GM12878 (cell line): ENCODE measurements around the gene KIRREL3. TPM values are rescaled to one million over a fixed set of nuclear protein-coding genes. Genes with fewer than 3 reads are reported as not detected.

Experiments
- ATAC-seq: fragments of 200-7000 bp; cut with Tn5 transposase; 3 replicates; pipeline ENCODE4 v1.9.1; 2020; ENCODE audit warnings: mild to moderate bottlenecking, moderate library complexity
- BruUV-seq: library from RNA; stranded (reverse); fragments of 400-500 nt; replicated peaks from 2 replicates; lab custom pipeline; 2021; lab: Mats Ljungman, UMichigan
- CTCF ChIA-PET: fragments of 300-600 bp; sonication (Branson Sonifier 250); formaldehyde crosslinking; extraction: SDS; loops from one replicate; lab custom pipeline; 2021; ENCODE audit warnings: inconsistent platforms; lab: Yijun Ruan, JAX
- POLR2A ChIA-PET: fragments of 350-600 bp; formaldehyde crosslinking; extraction: SDS; loops from one replicate; lab custom pipeline; 2021; ENCODE audit warnings: inconsistent platforms; lab: Charles Lee
- RAD21 ChIA-PET: fragments of 300-600 bp; sonication (Branson Sonifier 250); formaldehyde crosslinking; loops from one replicate; lab custom pipeline; 2023; ENCODE audit warnings: antibody characterized with exemption; ENCODE audit not compliant: unreplicated experiment; lab: Charles Lee
- SMC1A ChIA-PET: fragments of 300-600 bp; sonication (Branson Sonifier 250); formaldehyde crosslinking; loops from one replicate; lab custom pipeline; 2023; ENCODE audit not compliant: unreplicated experiment, uncharacterized antibody; lab: Charles Lee
- DNase-seq: peaks from one replicate; pipeline ENCODE4 v3.0.0-alpha.2; 2011; ENCODE audit warnings: low read depth, low spot score
- FAIRE-seq: peaks from 3 replicates; lab custom pipeline; 2011; peaks lifted over from hg19 to GRCh38; lab: Jason Lieb, UNC
- H2AFZ ChIP-seq: 2 replicates; pipeline ENCODE4 v1.6.0; 2011; ENCODE audit warnings: low read depth, low read length, control low read depth; ENCODE audit not compliant: control insufficient read depth
- H3K27ac ChIP-seq: 2 replicates; pipeline ENCODE4 v1.5.1; 2011; ENCODE audit warnings: control low read depth; ENCODE audit not compliant: control insufficient read depth, insufficient read depth
- H3K27me3 ChIP-seq, 2 experiments: replicated peaks in 1 of 2; 2 replicates each; pipeline versions ENCODE4 v1.6.0 to v1.6.1; 2011; ENCODE audit warnings: low read length in 1 of 2; ENCODE audit not compliant: control insufficient read depth in 2 of 2, insufficient read depth in 2 of 2
- H3K36me3 ChIP-seq, 2 experiments: 2 replicates each; pipeline ENCODE4 v1.5.1; 2011; ENCODE audit warnings: low read length in 1 of 2; ENCODE audit not compliant: control insufficient read depth in 2 of 2, insufficient read depth in 2 of 2
- H3K4me1 ChIP-seq: 2 replicates; pipeline ENCODE4 v1.6.1; 2011; ENCODE audit warnings: mild to moderate bottlenecking, low read length, moderate library complexity, mixed read lengths; ENCODE audit not compliant: control insufficient read depth, insufficient read depth
- H3K4me2 ChIP-seq: 2 replicates; pipeline ENCODE4 v1.6.0; 2011; ENCODE audit warnings: control low read depth; ENCODE audit not compliant: control insufficient read depth, insufficient read depth
- H3K4me3 ChIP-seq: fragments of 200-600 bp; sonication (generic); 2 replicates; pipeline ENCODE4 v1.5.1; 2016
- H3K79me2 ChIP-seq: 2 replicates; pipeline ENCODE4 v1.6.0; 2011; ENCODE audit warnings: low read length; ENCODE audit not compliant: control insufficient read depth, insufficient read depth
- H3K9ac ChIP-seq: 2 replicates; pipeline ENCODE4 v1.8.0; 2011; ENCODE audit warnings: low read length, control low read depth, mixed read lengths; ENCODE audit not compliant: control insufficient read depth, insufficient read depth
- H3K9me3 ChIP-seq: replicated peaks from 3 replicates; pipeline ENCODE4 v1.5.1; 2011; ENCODE audit warnings: mild to moderate bottlenecking, low read length; ENCODE audit not compliant: control insufficient read depth, insufficient read depth
- H4K20me1 ChIP-seq: 2 replicates; pipeline ENCODE4 v1.6.0; 2011; ENCODE audit not compliant: control insufficient read depth, insufficient read depth
- CBX3 ChIP-seq: fragments of 200-600 bp; sonication (generic); IDR thresholded peaks from 2 replicates; pipeline ENCODE4 v1.6.1; 2016; ENCODE audit warnings: low read depth, borderline replicate concordance
- SIX5 ChIP-seq: IDR thresholded peaks from 2 replicates; pipeline ENCODE4 v1.6.1; 2011; ENCODE audit warnings: mild to moderate bottlenecking, low read depth, low read length, moderate library complexity; ENCODE audit not compliant: severe bottlenecking
- SMAD1 ChIP-seq: fragments of 450-650 bp; IDR thresholded peaks from 2 replicates; pipeline ENCODE4 v1.6.1; 2018; ENCODE audit warnings: mild to moderate bottlenecking, low read depth; ENCODE audit not compliant: partially characterized antibody
- SMAD5 ChIP-seq: IDR thresholded peaks from 2 replicates; pipeline ENCODE4 v1.6.1; 2016; ENCODE audit warnings: antibody characterized with exemption, low read depth
- SRF ChIP-seq, 2 experiments: IDR thresholded peaks; 2 replicates each; pipeline ENCODE4 v1.6.1; 2011; ENCODE audit warnings: low read depth in 2 of 2, low read length in 2 of 2, mild to moderate bottlenecking in 1 of 2, moderate library complexity in 1 of 2
- WGBS: methylation state at CpG from one replicate; pipeline ENCODE4 v1.1.6; 2016; ENCODE audit warnings: low lambda C conversion rate; ENCODE audit not compliant: insufficient replicate concordance, insufficient coverage; ENCODE audit errors: missing lambda C conversion rate; 5-methylcytosine and 5-hydroxymethylcytosine counted together
- in situ Hi-C: fragments of 300-500 bp; cut with MboI; formaldehyde crosslinking; loops from 9 replicates; pipeline ENCODE4 v1.14.3; 2018; ENCODE audit warnings: mixed read lengths
- intact Hi-C: fragments of 100-400 bp; cut with micrococcal nuclease; formaldehyde crosslinking; loops from one replicate; pipeline ENCODE4 v1.14.2; 2022; ENCODE audit not compliant: unreplicated experiment
- polyA plus RNA-seq, 11 experiments: library from polyadenylated mRNA; depleted of rRNA in 4 of 11; unstranded in 6 of 11; stranded (reverse) in 5 of 11; fragments of >200 nt; fragmentation: Nextera tagmentation in 4 of 11; fragmentation: Illumina TruSeq in 1 of 11; extraction: Ambion mirVana in 4 of 11; extraction: Trizol in 1 of 11; gene quantifications; 1 replicate in 1 of 11; 2 replicates in 10 of 11; pipeline versions ENCODE4 v1.2.1 to v1.2.3, GENCODE V29; 2011 to 2016; ENCODE audit warnings: inconsistent platforms in 2 of 11, missing spikeins in 2 of 11, low read depth in 1 of 11
- total RNA-seq, 4 experiments: library from RNA; depleted of rRNA in 3 of 4; stranded (reverse); fragments of >200 nt in 3 of 4; fragmentation: Illumina TruSeq in 1 of 4; extraction: Trizol in 1 of 4; gene quantifications; 2 replicates each; pipeline versions ENCODE4 v1.2.1 to v1.2.3, GENCODE V29; 2013 to 2021
- TF ChIP-seq, protein P1 (sequence below): IDR thresholded peaks from 2 replicates; pipeline ENCODE4 v1.6.1; 2012; ENCODE audit warnings: mild to moderate bottlenecking, low read depth, low read length
- TF ChIP-seq, protein P2 (sequence below): IDR thresholded peaks from 2 replicates; pipeline ENCODE4 v1.6.1; 2011; ENCODE audit warnings: mild to moderate bottlenecking, low read depth, low read length, moderate library complexity; ENCODE audit not compliant: insufficient replicate concordance
- TF ChIP-seq, protein P3 (sequence below): fragments of 450-650 bp; formaldehyde crosslinking; IDR thresholded peaks from 2 replicates; pipeline ENCODE4 v1.4.0; 2022; ENCODE audit warnings: mild to moderate bottlenecking, moderate library complexity
- TF ChIP-seq, protein P4 (sequence below): fragments of 450-650 bp; IDR thresholded peaks from 2 replicates; pipeline ENCODE4 v1.6.1; 2017; ENCODE audit warnings: mild to moderate bottlenecking, moderate library complexity

KIRREL3 gene
- total and polyA plus RNA-seq, 10 of the 15 experiments (the other 5 are each of a cell fraction or from before 2014, with no cell fraction given): under 0.01 TPM; not detected in 9

DNA sequence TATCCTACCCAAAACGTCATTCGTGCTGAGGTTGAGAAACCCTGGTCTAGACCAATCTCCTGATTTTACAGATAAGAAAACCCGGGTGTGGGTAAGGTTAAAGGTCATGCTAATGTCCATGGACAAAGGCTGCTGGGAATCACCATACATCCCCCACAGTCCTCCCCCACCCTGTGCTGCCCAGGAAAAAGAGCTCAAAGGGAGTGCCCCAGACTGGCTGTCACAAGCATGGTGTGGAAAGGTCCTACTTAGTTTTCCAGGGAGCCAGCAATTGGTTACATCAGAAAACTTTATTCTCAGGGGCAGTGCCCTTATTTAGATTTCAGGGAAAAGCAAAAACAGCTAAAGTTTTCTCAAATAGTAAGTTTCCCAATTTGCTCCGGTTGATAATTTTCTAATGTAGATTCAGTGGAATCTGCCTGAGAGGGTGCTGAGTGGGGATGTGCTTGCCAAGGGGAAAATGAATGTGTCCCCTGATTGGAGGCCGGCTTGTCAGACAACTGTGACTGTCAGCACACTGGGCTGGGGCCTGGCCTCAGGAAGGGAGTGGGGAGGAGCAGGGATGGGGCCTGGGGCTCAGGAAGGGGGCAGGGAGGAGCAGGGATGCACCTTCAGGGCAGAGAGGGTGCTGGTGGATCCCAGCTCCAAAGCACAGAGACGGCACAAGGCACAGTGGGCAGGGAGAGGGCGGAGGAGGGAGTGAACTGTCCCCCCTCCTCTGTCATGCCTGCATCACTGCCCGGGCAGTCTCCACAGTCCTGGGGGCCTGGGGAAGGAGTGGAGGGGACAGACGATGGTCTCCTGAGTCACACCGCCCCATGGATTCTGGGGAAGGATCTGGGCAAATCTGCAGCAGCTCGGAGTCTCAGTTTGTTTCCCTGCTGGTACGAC lies 263.6 kb downstream of the KIRREL3 start:
- Histone ChIP-seq H4K20me1 (no peaks in the 10 kb centered on the region), H3K4me3 (no peak overlapping the region), H3K9me3 (no peaks in the 10 kb centered on the region), H3K9ac (no peak overlapping the region), H2AFZ (no peak overlapping the region), H3K36me3 (no peaks in the 10 kb centered on the region), H3K27me3 (no peaks in the 10 kb centered on the region; a peak in 2 of 4 replicates), H3K4me1 (peaks cover 43% of the 10 kb centered on the region), H3K27ac (no peak overlapping the region), H3K4me2 (no peak overlapping the region), H3K79me2 (no peaks in the 10 kb centered on the region)
- CTCF ChIA-PET: interaction anchor here (0.9 kb wide), 1 partner anchor 21 kb away, joined by 3 read pairs; no protein-coding TSS in a partner anchor
- FAIRE-seq (no peak), DNase-seq (no peak), ATAC-seq (no peak)
- in situ Hi-C loops: no loop called here
- SMC1A ChIA-PET: no interaction called here
- intact Hi-C loops: no loop called here
- RAD21 ChIA-PET: no interaction called here
- BruUV-seq: no TSS peak
- 37% methylated on average over 9 of the region's 12 CpGs for WGBS
- POLR2A ChIA-PET: no interaction called here
- TF ChIP-seq, protein P1, sequence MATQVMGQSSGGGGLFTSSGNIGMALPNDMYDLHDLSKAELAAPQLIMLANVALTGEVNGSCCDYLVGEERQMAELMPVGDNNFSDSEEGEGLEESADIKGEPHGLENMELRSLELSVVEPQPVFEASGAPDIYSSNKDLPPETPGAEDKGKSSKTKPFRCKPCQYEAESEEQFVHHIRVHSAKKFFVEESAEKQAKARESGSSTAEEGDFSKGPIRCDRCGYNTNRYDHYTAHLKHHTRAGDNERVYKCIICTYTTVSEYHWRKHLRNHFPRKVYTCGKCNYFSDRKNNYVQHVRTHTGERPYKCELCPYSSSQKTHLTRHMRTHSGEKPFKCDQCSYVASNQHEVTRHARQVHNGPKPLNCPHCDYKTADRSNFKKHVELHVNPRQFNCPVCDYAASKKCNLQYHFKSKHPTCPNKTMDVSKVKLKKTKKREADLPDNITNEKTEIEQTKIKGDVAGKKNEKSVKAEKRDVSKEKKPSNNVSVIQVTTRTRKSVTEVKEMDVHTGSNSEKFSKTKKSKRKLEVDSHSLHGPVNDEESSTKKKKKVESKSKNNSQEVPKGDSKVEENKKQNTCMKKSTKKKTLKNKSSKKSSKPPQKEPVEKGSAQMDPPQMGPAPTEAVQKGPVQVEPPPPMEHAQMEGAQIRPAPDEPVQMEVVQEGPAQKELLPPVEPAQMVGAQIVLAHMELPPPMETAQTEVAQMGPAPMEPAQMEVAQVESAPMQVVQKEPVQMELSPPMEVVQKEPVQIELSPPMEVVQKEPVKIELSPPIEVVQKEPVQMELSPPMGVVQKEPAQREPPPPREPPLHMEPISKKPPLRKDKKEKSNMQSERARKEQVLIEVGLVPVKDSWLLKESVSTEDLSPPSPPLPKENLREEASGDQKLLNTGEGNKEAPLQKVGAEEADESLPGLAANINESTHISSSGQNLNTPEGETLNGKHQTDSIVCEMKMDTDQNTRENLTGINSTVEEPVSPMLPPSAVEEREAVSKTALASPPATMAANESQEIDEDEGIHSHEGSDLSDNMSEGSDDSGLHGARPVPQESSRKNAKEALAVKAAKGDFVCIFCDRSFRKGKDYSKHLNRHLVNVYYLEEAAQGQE: no peak
- TF ChIP-seq CBX3: no peak
- TF ChIP-seq, protein P2, sequence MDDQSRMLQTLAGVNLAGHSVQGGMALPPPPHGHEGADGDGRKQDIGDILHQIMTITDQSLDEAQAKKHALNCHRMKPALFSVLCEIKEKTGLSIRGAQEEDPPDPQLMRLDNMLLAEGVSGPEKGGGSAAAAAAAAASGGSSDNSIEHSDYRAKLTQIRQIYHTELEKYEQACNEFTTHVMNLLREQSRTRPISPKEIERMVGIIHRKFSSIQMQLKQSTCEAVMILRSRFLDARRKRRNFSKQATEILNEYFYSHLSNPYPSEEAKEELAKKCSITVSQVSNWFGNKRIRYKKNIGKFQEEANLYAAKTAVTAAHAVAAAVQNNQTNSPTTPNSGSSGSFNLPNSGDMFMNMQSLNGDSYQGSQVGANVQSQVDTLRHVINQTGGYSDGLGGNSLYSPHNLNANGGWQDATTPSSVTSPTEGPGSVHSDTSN: no peak
- TF ChIP-seq SRF (IDR thresholded peaks at IDR 0.05; ENCODE audit: low read depth in 2 of 2, low read length in 2 of 2): no peak
- TF ChIP-seq SIX5: no peak
- no peak for TF ChIP-seq SMAD1
- TF ChIP-seq, protein P3, sequence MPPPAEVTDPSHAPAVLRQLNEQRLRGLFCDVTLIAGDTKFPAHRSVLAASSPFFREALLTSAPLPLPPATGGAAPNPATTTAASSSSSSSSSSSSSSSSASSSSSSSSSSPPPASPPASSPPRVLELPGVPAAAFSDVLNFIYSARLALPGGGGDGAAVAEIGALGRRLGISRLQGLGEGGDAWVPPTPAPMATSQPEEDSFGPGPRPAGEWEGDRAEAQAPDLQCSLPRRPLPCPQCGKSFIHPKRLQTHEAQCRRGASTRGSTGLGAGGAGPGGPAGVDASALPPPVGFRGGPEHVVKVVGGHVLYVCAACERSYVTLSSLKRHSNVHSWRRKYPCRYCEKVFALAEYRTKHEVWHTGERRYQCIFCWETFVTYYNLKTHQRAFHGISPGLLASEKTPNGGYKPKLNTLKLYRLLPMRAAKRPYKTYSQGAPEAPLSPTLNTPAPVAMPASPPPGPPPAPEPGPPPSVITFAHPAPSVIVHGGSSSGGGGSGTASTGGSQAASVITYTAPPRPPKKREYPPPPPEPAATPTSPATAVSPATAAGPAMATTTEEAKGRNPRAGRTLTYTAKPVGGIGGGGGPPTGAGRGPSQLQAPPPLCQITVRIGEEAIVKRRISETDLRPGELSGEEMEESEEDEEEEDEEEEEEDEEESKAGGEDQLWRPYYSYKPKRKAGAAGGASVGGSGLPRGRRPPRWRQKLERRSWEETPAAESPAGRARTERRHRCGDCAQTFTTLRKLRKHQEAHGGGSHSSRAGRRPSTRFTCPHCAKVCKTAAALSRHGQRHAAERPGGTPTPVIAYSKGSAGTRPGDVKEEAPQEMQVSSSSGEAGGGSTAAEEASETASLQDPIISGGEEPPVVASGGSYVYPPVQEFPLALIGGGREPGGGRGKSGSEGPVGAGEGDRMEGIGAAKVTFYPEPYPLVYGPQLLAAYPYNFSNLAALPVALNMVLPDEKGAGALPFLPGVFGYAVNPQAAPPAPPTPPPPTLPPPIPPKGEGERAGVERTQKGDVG (CRISPR knock-in tag): no peak
- TF ChIP-seq, protein P4, sequence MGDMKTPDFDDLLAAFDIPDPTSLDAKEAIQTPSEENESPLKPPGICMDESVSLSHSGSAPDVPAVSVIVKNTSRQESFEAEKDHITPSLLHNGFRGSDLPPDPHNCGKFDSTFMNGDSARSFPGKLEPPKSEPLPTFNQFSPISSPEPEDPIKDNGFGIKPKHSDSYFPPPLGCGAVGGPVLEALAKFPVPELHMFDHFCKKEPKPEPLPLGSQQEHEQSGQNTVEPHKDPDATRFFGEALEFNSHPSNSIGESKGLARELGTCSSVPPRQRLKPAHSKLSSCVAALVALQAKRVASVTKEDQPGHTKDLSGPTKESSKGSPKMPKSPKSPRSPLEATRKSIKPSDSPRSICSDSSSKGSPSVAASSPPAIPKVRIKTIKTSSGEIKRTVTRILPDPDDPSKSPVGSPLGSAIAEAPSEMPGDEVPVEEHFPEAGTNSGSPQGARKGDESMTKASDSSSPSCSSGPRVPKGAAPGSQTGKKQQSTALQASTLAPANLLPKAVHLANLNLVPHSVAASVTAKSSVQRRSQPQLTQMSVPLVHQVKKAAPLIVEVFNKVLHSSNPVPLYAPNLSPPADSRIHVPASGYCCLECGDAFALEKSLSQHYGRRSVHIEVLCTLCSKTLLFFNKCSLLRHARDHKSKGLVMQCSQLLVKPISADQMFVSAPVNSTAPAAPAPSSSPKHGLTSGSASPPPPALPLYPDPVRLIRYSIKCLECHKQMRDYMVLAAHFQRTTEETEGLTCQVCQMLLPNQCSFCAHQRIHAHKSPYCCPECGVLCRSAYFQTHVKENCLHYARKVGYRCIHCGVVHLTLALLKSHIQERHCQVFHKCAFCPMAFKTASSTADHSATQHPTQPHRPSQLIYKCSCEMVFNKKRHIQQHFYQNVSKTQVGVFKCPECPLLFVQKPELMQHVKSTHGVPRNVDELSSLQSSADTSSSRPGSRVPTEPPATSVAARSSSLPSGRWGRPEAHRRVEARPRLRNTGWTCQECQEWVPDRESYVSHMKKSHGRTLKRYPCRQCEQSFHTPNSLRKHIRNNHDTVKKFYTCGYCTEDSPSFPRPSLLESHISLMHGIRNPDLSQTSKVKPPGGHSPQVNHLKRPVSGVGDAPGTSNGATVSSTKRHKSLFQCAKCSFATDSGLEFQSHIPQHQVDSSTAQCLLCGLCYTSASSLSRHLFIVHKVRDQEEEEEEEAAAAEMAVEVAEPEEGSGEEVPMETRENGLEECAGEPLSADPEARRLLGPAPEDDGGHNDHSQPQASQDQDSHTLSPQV: no peak
- TF ChIP-seq SMAD5: no peak
